Measurements from ENCODE around the gene ZNF800. TPM values are rescaled to one million over a fixed set of nuclear protein-coding genes. Genes with fewer than 3 reads are reported as not detected.

Gene ZNF800
- total and polyA plus RNA-seq, 2 donors from 2014 or later: 4.5 to 36.8 TPM

DNA sequence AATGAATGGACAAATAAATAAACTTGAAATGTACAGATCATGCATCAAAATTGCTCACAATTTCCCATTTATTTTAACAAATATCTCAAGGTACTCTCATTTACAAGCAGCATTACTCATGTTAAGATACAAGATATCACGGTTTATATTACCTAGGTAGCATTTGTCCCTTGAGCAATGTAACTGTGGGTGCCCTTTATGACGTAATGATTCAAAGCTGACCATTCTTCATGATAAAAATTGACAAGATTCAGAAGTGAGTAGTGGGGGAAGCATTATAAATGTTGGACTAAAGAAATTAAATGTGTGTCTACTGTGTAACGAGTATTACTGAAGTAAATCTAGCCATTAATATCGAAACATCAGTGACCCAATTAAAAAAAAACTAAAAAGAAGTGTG lies 71.5 kb downstream of the ZNF800 start:
- H3K27ac ChIP-seq (ENCODE audit: low read depth in 2 of 2, low read length in 2 of 2): no peak overlapping the region
- DNase-seq (no peak), FAIRE-seq (no peak)
- no peaks in the 10 kb centered on the region for H3K27me3 ChIP-seq (ENCODE audit: control insufficient read depth, insufficient read depth, low read length)
- intact Hi-C loops (cut with DNase I): no loop called here
- no peaks in the 10 kb centered on the region for H3K36me3 ChIP-seq (ENCODE audit: control insufficient read depth in 2 of 3, insufficient read depth in 3 of 3, low read length in 3 of 3)
- no peak overlapping the region for H3K4me3 ChIP-seq (ENCODE audit: low read length in 3 of 3)
- H3K4me1 ChIP-seq (ENCODE audit: control insufficient read depth in 2 of 3, insufficient read depth in 2 of 3, low read depth in 1 of 3, low read length in 3 of 3): no peaks in the 10 kb centered on the region
- no peaks in the 10 kb centered on the region for H3K9me3 ChIP-seq (ENCODE audit: control insufficient read depth in 2 of 3, insufficient read depth in 1 of 3, low read length in 3 of 3)
- no peak overlapping the region for H3K9ac ChIP-seq (ENCODE audit: low read length in 3 of 3)
- TF ChIP-seq, protein P1, sequence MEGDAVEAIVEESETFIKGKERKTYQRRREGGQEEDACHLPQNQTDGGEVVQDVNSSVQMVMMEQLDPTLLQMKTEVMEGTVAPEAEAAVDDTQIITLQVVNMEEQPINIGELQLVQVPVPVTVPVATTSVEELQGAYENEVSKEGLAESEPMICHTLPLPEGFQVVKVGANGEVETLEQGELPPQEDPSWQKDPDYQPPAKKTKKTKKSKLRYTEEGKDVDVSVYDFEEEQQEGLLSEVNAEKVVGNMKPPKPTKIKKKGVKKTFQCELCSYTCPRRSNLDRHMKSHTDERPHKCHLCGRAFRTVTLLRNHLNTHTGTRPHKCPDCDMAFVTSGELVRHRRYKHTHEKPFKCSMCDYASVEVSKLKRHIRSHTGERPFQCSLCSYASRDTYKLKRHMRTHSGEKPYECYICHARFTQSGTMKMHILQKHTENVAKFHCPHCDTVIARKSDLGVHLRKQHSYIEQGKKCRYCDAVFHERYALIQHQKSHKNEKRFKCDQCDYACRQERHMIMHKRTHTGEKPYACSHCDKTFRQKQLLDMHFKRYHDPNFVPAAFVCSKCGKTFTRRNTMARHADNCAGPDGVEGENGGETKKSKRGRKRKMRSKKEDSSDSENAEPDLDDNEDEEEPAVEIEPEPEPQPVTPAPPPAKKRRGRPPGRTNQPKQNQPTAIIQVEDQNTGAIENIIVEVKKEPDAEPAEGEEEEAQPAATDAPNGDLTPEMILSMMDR (IDR thresholded peaks at IDR 0.05; ENCODE audit: borderline replicate concordance, extremely low read depth, insufficient read depth): no peak

Other genes with a start within 250 kb of the ZNF800 start
- gene GRM8, start 139.8 kb downstream of the ZNF800 start, total RNA-seq: 3.2 TPM
- not detected for gene GRM8, start 139.8 kb downstream of the ZNF800 start, polyA plus RNA-seq (ENCODE audit: insufficient read depth, low read depth, low replicate concordance)
- 16.7 TPM for gene GCC1, start 192.9 kb upstream of the ZNF800 start, total RNA-seq
- 6.9 TPM for gene GCC1, start 192.9 kb upstream of the ZNF800 start, polyA plus RNA-seq (ENCODE audit: insufficient read depth, low read depth, low replicate concordance)
- 132 TPM for gene ARF5, start 195.7 kb upstream of the ZNF800 start, total RNA-seq
- 223 TPM for gene ARF5, start 195.7 kb upstream of the ZNF800 start, polyA plus RNA-seq (ENCODE audit: insufficient read depth, low read depth, low replicate concordance)
- 0.57 TPM for gene FSCN3, start 201.0 kb upstream of the ZNF800 start, total RNA-seq
- 1.2 TPM for gene FSCN3, start 201.0 kb upstream of the ZNF800 start, polyA plus RNA-seq (ENCODE audit: insufficient read depth, low read depth, low replicate concordance)
- not detected for gene PAX4, start 225.4 kb upstream of the ZNF800 start, total RNA-seq
- gene PAX4, start 225.4 kb upstream of the ZNF800 start, polyA plus RNA-seq (ENCODE audit: insufficient read depth, low read depth, low replicate concordance): not detected